Activated T-cell treated with anti-CD3 and anti-CD28 coated beads for 1 hour (primary cell): ENCODE results near the gene ACTG2.

ENCODE experiments used
- DNase-seq: peaks from one replicate; pipeline ENCODE4 v3.0.0-alpha.2; 2020; ENCODE audit warnings: low read depth

The ACTG2 gene

GRCh38 chr2:73969356-73969755, 76.5 kb downstream of the ACTG2 start:
- DNase-seq: no peak
